Stimulated activated CD4-positive, alpha-beta T cell treated with anti-CD3 and anti-CD28 coated beads, Interleukin-1b, Interleukin-23, amount 100 ng/mL, for 1 hour (primary cell): ENCODE data around the gene CACNG8.
"Not testable (repeated sequence)": the region's sequence is repeated elsewhere in the genome, so short reads cannot be mapped to it uniquely, and the experiment has no call there.

Experiments
- DNase-seq, 2 donors: peaks; one replicate each; pipeline ENCODE4 v3.0.0-alpha.2; 2020; ENCODE audit warnings: low read depth in 2 of 2

CACNG8 gene

DNA sequence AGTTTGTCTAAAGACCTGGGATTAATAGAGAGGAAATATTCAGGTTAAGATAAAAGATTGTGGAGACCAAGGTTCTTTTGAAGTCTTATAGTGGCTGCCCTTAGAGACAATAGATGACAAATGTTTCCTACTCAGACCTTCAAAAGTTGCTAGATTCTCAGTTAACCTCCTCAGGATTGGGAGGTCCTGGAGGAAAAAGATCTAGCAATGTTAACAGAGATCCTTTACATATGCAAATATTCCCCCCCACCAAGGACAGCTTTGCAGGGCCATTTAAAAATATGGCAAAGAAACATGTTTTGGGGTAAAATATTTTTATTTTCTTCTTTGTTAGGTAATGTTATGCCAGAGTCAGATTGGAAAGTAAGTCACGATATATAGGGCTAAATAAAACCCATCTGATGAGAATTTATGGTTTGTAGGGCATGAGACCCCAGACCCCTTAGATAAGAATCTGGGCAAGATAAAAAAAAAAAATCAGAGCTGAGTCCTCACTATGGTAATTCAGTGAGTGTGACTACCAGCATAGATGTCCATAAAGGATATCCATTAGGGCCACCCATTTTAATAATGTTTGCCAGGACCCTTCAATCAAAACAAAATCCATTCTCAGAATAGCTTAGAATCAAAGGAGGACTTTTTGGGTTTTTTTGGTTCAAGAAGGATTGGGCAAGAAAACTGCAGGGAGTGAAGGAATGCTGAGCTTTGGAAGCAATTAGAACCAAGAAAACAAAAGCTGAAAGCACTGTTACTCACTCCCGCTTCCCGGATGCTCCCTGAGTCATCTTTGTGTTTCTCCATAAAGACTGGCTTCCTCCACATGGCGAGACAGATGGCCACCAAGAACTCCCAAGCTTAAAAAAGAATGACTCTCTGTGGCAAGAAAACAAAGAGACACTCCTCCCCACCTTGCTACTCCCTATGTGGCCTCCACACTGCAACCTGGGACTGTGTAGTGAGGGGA lies 72.8 kb downstream of the CACNG8 start:
- DNase-seq = no peak

DNA sequence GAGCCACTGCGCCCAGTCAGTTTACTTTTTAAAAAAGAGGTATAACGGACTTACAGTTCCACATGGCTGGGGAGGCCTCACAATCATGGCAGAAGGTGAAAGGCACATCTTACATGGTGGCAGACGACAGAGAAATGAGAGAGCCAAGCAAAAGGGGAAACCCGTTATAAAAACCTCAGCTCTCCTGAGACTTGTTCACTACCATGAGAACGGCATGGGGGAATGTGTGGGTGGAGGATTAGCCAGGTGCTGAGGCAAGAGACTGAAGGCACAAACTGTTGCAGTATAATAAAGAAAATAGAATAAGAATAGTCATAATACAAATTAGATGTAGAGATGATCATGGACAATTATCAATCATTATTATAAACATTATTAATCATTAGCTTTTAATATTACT lies 73.8 kb downstream of the CACNG8 start:
- DNase-seq = not testable (repeated sequence)
